GM19395 (cell line): Measurements from ENCODE around the gene FIZ1.
"Not testable (repeated sequence)": the region's sequence is repeated elsewhere in the genome, so short reads cannot be mapped to it uniquely, and the experiment has no call there.

Experiments used
- ATAC-seq: cut with Tn5 transposase; IDR thresholded peaks from one replicate; pipeline ENCODE4 v1.9.1; 2021; ENCODE audit warnings: mild to moderate bottlenecking, moderate library complexity; ENCODE audit not compliant: unreplicated experiment

The FIZ1 gene

DNA sequence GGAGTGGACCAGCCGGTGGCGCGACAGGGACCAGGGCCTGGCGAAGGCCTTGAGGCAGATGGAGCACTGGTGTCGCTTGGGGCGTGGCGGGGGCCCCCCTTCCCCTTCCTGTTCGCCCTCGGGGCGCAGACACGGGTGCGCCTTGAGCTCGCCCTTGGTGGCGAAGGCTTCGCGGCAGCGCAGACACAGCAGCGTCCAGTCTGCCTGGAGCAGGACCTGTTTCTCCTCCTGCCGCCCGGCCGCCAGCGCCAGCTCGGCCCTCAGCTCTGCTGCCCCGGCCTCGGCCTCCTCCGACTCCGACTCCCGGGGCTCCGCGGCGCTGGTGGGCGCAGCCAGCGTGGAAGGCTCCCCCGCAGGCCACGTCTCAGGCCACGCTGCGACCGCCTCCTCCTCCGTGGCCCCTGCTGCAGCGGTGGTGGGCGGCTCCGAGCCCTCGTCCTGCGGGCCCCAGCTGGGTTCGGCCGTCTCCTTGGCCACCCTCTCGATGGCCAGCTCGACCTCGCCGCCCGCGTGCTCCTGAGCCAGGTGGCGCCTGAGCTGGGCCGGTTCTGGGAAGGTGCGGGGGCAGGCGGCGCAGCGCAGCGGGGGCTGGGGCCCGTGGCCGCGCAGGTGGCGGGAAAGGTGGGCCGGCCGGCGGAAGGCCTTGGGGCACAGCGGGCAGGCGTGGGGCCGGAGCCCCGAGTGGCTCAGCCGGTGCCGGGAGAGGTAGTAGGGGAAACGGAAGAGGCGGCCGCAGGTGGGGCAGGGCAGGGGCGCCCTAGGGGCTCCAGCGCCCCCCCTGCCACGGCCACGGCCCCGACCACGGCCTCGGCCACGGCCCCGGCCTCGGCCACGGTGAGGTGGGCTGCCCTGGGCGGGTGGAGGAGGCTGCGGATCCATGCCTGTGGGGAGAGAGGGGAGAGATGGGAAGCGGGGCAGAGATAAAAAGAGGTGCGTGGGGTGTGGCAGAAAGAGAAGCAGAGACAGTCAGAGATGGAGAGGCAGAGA, 20.3 kb downstream of the FIZ1 start:
- ATAC-seq, result no peak

DNA sequence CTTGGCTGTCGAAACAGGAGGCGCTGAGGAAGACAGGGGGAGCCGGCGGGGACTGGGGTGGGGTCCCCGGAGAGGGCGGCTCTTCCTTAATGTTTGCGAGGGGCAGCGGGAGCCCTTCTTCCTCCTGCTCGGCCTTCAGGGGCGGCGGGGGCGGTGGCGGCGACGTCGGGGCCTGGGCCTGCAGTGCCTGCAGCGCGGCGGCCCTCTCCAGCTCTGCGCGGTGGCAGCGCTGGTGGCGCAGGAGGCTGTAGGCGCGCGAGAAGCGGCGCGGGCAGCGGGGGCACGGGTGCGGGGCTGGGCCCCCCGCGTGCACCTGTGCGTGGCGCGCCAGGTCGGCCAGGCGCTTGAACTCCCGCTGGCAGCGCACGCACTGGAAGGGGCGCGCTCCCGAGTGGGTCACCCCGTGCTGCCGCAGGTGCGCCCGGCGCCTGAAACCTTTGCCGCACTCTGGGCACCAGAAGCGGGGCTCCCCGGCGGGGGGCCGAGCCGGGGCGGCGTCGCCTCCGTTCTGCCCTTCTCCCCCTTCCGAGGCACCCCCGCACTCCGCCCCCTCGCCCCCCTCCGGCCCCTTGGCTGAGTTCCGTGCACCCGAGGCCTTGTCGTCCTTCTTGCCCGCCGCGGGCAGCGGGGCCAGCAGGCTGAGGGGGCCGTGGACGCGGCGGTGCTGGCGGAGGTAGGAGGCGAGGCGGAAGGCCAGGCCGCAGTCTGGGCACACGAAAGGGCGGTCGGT, 21.1 kb downstream of the FIZ1 start:
- no peak for ATAC-seq

DNA sequence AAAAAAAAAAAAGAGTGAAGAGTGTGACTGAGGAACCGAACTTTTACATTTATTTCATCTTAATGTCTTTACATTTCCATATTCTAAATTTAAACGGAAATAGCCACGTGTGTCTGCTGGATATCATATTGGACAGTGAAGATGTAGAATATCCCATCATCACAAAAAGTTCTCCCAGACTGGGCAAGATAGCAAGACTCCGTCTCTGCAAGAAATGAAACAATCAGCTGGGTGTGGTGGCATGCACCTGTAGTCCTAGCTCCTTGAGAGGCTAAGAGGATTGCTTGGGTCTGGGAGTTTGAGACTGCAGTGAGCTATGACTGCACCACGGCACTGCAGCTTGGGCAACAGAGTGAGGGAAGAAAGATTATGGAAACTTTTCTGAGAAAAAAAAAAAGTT, 22.6 kb downstream of the FIZ1 start:
- ATAC-seq, result no peak

DNA sequence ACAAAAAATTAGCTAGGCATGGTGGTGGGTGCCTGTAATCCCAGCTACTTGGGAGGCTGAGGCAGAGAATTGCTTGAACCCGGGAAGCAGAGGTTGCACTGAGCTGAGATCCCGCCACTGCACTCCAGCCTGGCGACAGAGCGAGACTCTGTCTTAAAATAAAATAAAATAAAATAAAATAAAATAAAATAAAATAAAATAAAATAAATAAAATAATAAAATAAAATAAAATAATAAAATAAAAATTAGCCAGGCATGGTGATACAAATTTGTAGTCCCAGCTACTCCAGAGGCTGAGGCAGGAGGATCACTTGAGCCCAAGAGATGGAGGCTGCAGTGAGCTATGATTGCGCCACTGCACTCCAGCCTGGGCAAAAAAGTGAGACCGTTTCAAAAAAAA, 25.4 kb downstream of the FIZ1 start:
- not testable (repeated sequence) for ATAC-seq

DNA sequence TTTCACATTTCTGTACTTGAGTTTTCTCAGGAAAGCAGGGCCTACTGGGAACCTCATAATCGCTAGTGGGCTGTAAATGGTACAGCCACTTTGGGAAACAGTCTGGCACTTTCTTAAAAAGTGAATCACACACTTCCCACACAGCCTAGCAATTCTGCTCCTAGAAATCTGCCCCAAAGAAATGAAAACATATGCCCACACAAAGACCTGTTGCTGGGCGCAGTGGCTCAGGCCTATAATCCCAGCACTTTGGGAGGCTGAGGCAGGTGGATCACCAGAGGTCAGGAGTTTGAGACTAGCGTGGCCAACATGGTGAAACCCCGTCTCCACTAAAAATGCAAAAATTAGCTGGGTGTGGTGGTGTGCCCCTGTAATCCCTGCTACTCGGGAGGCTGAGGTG, 29.8 kb downstream of the FIZ1 start:
- ATAC-seq, result not testable (repeated sequence)

DNA sequence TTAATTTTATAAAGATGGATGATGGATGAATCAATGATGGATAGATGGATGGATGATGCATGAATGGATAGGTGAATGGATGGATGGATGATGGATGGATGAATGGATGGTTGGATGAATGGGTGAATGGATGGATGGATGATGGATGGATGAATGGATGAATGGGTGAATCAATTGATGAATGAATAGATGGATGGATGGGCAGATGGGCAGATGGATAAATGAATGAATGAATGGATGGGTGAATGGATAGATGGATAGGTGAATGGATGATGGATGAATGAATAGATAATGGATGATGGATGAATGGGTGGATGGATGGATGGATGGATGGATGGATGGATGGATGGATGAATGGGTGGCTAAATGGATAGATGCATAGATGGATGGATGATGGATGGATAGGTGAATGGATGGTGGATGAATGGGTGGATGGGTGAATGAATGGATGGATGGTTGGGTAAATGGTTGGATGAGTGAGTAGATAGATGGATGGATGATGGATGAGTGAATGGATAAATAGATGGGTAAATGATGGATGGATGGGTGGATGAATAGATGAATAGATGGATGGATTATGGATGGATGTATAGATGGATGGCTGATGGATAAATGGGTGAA, 31.5 kb downstream of the FIZ1 start:
- no peak for ATAC-seq

DNA sequence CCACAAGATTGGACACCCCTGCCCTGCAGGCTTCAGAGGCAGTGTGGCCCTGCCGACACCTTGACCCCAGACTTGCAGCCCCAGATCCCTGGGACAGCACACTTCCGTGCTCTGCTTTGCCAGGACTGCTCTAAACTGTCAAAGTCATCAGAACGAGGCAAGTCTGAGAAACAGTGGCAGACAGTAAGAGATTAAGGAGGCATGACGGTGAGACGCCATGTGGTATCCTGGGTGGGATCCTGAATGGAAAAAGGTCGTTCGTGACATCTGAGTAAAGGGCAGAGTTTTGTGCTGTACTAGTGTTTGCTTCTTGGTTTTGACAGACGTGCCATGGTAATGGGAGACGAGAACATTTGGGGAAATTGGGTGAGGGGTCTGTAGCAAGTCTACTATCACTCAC, 32.5 kb downstream of the FIZ1 start:
- no peak for ATAC-seq

DNA sequence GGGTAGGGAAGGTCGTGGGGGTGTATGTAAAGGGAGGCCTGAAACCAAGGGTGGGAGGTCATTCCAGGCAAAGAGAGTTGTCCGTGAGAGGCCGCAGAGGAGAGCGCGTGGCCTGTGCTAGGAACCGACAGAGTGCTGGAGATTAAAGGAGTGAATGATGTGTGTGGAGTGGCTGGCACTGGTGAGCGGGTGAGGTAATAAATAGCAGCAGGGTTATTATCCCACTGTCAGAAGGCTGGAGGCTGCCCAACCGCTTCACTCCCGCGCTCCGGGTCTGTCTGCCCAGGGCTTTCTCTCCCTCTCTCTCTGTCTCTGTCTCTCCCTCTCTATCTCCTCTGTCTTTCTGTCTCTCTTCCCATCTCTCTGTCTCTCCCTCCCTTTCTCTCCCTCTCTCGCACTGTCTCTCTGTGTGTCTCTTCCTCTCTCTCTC, 36.0 kb downstream of the FIZ1 start:
- ATAC-seq, result no peak

DNA sequence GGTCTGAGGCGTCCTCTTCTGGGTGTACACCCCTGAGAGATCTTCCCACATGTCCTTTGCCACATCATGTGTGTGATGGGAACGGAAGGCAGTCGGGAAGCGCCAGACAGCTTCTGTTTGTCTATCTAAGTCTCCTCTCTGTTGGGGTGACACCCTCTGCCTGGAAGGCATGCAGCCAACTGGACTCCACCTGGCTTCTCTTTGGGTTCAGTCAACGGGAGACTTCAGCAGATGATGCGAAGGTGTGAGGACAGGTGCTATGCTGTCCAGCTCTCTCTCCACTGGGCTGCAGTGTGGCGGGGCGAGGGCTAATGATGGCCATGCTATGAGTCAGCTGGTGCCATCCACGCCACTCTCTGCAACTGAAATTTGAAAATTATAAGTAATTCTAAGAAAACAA, 39.6 kb downstream of the FIZ1 start:
- ATAC-seq, result no peak

DNA sequence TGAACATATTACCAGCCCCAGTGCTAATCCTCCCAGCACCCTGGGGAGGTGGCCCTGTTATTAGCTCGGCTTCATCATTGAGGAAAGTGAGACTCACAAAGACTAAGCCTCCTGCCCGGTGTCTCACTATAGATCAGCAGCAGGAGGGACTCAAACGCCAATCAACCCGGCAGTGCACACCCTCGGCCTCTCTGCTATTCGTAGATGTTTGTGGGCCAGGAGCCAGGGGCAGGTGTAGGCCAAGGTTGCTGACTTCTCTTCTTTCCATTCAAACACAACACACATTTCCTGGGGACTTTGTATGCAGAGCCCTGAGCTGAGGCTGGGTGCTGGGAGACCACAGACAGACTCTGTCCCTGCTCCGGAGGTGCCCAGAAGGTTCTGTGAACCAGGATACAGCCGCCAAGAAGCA, 44.6 kb downstream of the FIZ1 start:
- ATAC-seq, result no peak

DNA sequence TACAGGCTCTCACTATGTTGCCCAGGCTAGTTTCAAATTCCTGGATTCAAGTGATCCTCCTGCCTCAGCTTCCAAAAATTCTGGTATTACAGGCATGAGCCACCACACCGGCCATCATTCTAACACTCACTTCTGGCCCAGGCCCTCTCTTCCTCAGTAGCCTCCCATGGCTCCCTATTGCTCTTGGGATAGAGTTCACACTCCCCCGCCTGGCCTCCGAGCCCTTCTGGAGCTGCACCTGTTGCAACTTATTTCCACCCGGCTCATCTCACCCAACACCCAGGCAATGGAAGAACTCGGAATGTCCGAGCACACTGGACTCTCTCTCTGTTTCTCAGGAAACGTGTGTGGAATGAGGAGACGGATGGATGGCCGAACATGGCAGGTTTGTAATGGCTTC, 45.0 kb downstream of the FIZ1 start:
- no peak for ATAC-seq

DNA sequence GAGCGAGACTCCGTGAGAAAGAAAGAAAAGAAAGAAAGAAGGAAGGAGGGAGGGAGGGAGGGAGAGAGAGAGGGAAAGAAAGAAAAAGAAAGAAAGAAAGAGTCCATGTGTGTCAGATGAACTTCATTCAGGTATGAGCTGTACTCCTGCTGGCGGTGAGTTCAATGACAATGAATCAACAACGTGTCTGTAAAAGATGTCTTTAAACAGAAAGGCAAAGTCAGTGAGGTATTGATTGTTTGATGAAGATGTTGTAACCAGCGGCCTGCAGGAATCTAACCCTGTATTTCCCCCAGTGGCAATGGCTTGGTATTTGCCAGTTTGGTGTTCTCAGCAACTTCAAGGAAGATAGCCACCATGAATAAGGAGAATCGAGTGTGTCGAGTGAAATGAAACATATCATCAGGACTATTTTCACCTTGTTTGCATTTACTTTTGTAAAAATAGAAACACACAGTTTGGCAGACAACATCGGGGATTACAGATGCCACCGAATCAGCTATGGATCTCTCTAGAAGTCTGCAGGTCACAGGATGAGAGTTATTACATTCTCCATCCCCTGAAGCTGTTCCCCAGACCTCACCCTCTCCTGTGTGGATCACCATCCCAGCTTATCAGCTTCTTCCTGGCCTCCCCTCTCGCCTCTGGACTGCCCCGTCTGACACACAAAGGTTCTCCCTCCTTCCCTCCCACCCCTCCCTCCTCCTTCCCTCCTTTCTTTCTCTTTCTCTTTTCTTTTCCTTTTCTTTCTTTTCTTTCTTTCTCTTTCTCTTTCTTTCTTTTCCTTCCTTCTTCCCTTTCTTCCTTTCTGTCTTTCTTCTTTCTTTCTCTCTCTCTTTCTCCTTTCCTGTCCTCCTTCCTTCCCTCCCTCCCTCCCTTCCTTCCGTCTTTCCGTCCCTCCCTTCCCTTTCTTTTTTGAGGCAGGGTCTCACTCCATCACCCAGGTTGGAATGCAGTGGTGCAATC, 45.8 kb downstream of the FIZ1 start:
- no peak for ATAC-seq

DNA sequence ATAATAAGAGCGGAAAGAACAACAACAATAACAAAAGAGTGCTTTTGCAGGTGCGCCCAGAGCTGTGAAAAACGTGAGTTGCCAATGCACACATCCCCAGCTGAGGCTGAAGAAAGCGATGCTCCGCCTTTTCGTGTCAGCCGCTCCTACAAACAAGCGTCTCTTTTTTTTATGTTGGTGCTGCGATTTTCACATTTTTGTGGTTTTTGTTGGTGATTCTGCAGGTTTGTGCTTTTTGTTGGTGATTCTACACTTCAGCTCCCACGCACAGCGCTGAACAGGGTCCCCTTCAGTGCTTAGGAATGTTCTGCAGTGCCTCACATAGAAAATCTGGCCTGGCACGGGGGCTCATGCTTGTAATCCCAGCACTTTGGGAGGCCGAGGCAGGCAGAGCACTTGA, 46.7 kb downstream of the FIZ1 start:
- ATAC-seq, result no peak

DNA sequence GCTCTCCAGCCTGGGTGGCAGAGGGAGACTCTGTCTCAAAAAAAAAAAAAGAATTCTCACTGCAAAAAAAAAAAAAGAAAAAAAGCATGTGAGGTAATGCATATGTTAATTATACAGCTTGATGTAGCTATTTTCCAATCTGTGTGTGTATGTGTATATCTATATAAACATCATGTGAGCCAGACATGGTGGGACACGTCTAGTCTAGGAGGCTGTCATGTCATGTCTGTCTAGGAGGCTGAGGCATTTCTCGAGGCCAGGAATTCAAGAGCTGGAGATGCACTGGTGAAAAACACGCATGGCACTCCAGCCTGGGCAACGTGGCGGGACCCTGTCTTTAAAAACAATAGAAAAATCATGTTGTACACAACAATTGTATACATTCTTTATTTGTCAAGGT, 47.1 kb downstream of the FIZ1 start:
- ATAC-seq, result no peak

DNA sequence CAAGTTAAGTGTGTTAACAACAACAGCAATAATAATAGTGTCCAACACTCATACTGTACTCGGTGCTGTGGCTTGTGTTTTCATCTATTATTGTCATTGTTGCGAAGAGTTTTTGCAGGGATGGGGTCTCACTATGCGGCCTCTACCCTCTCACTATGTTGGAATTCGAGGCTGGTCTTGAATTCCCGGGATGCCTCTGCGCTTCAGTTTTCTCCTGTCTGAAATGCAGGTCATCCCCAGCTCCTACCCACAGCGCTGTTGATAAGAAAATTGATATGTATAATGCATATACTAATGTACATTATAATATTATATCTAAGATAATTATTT, 49.0 kb downstream of the FIZ1 start:
- ATAC-seq, result no peak

DNA sequence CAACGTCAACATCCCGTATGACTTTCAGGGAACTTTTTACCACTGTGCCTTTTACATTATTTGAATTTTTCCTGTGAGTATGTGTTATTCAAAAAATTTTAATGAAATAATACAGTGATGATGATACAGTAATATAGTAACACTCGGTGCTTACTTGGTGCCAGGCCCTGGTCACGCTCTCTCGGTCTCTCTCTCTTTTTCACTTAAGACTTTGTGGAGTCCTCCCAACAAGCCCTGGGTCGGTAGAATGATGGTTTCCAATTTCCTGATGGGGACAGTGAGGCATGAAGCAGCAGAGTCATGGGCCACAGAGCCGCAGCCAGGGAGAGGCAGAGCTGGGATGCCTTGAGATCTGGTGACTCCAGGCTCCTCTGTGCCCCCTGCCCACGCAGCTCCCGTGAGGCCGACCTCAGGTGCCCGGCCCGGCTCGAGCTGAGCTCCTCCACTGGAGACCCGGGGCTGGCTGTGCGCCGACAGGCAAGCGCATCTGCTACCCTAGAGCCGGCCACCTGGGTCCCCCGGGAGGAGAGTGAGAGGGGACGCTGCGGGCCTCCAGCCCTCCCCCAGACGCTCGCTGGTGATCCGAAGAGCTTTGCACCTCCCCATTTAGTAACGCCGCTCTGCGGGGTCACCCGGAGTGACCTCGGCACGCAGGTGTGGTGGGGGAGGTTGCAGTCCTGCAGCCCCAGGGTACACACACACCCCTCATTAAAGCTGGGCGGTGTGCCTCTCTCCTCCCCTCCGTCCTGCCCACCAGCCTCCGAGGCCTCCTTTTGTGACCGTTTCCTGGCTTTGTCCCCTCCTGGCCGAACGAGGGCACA, 49.6 kb downstream of the FIZ1 start:
- ATAC-seq, result no peak

DNA sequence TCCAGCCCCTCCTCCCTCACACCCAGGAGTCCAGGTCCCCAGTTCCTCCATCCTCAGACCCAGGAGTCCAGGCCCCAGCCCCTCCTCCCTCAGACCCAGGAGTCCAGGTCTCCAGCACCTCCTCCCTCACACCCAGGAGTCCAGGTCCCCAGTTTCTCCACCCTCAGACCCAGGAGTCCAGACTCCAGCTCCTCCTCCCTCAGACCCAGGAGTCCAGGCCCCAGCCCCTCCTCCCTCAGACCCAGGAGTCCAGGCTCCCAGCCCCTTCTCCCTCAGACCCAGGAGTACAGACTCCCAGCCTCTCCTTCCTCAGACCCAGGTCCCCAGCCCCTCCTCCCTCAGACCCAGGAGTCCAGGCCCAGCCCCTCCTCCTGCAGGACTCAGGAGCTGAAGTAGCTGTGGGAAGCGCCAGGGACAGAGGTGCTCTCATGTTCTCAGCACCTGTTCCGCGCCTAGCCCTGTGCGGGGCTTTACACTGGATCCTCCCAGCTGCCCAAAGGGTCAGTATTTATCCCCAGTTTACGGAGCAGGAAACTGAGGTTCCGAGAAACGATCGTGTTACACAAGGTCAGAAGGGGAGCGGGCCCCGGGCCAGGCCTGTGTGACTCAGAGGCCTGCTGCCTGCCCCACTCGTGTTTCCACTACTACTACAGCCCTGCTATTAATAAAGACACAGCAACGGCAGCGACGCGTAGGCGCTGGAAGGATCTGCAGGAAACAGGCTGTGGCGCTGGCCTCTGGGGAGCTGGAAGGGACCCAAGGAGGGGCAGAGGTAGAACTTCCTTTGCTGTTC, 52.3 kb downstream of the FIZ1 start:
- no peak for ATAC-seq

DNA sequence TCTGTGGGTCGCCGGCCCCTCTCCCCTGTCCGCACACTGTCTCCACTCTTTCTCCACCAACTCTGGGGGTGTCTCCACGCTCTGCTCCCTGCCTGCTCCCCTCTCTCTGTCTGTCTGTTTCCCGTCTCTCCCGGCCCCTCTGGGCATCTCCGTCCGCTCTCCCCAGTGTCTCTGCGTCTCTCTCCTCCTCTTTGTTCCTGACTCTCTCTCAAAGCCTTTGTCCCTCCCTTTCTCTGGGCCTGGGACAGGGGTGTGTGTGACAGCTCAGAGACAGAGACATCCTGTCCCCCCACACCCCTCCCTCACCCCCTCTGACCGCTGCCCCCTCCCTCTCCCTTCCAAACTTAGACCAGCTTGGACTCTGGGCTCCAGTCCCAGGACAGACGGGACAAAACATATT, 53.3 kb downstream of the FIZ1 start:
- no peak for ATAC-seq

DNA sequence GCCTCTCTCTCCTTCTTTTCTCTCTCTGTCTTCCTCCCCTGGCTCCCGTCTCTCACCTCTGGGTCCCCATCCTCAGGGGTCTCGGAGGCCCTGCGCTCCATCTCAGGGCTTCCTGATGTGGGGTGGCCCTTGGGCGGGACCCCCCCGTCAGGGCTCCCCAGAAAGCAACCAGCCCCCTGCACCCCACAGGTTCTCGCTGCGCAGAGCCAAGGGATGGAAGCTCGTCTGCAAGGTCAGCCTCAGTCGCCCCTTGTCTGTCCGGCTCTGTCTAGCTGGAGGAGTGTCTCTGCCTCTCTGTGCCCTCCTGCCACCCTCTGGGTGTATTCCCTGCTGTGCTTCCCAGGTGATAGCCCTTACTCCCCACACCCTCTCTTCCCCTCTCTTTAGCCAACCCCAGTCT, 53.9 kb downstream of the FIZ1 start, which contains the start of gene SBK3:
Gene SBK3, minus strand, starts transcription at position 101 of the 400 bp plus-strand sequence. Its CDS starts 0 bp downstream, at position 101.
- no peak for ATAC-seq
